Fibroblast of skin of right biceps (primary cell): ENCODE measurements around the gene ZNF581.

Experiments
- DNase-seq: peaks from one replicate; pipeline ENCODE4 v3.0.0-alpha.2; 2013

The ZNF581 gene

GRCh38 chr19:55611983-55612645, 31.3 kb upstream of the ZNF581 start:
- no peak for DNase-seq

DNA sequence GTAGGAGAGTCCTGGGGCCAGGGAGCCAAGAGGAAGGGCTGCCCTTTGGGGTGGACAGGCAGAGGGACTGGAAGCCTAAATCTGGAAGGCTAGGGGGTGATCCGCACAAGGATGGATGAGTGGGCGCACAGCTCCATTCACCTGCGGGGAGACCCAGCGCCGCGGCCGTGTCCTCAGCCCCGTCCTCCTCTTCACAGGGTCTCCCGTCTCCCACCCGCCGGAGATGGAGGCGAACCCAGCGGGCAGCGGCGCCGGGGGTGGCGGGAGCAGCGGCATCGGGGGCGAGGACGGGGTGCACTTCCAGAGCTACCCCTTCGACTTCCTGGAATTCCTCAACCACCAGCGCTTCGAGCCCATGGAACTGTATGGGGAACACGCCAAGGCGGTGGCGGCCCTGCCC, 30.1 kb upstream of the ZNF581 start:
- DNase-seq: no peak

DNA sequence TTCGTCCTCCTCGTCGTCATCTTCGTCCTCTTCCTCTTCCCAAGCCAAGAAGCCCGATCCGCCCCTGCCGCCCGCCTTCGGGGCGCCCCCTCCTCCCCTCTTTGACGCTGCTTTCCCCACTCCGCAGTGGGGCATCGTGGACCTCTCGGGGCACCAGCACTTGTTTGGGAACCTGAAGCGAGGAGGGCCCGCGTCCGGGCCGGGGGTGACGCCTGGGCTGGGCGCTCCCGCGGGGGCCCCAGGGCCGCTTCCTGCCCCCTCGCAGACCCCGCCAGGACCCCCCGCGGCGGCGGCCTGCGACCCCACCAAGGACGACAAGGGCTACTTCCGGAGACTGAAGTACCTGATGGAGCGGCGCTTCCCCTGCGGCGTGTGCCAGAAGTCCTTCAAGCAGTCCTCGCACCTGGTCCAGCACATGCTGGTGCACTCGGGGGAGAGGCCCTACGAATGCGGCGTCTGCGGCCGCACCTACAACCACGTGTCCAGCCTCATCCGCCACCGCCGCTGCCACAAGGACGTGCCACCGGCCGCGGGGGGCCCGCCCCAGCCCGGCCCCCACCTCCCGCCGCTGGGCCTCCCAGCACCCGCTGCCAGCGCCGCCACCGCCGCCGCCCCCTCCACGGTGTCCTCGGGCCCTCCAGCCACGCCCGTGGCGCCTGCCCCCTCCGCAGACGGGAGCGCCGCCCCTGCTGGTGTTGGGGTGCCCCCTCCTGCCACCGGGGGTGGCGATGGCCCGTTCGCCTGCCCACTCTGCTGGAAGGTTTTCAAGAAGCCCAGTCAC, 29.3 kb upstream of the ZNF581 start:
- DNase-seq: no peak

- no peak for DNase-seq
These were observed 28.5 kb upstream of the ZNF581 start for GRCh38 chr19:55614711-55615542.

- no peak for DNase-seq
These were observed 27.7 kb upstream of the ZNF581 start for GRCh38 chr19:55615543-55616394.

DNA sequence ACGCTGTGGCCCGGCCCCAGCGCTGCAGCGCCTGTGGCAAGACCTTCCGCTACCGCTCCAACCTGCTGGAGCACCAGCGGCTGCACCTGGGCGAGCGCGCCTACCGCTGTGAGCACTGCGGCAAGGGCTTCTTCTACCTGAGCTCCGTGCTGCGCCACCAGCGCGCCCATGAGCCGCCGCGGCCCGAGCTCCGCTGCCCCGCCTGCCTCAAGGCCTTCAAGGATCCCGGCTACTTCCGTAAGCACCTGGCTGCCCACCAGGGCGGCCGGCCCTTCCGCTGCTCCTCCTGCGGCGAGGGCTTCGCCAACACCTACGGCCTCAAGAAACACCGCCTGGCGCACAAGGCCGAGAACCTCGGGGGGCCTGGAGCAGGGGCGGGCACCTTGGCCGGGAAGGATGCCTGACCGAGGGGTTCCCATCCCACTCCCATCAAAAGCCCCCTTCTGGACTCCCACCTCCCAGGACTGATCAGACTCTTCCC, 27.0 kb upstream of the ZNF581 start:
- no peak for DNase-seq

- no peak for DNase-seq
These were observed 26.0 kb upstream of the ZNF581 start for GRCh38 chr19:55617426-55617825.

DNA sequence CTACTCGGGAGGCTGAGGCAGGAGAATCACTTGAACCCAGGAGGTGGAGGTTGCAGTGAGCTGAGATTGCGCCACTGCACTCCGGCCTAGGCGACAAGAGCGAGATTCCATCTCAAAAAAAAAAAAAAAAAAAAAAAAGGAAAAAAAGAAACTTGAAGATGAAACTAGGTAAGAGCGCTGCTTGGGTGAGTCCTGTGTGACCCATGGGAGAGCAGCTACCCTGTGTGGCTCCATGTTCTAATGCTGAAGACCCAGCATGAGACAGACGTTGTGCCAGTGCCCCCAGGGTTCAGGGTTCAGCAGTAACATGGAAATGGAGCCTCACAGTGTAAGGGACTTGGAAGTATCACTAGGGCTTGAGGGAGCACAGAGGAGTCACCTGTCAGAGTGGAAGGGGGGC, 25.0 kb upstream of the ZNF581 start:
- DNase-seq: no peak

DNA sequence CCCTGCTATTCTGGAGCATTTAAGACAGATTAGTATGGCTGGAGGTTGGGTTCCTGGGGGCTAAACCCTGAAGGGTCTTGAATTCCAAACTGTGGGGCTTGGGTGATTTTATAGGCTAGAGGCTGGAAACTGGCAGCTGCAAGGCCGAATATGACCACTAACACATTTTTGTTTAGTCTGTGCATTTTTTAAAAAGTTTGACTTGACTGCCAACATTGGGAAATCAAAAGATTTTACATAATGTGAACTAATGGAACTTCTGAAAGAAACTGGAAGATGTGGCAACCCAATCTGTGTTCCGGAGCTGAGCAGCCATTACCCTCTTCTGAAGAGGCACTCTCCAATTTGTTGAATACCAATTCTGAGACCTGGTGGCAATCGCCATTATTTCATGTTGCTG, 24.2 kb upstream of the ZNF581 start:
- DNase-seq: peak; percentile 14

DNA sequence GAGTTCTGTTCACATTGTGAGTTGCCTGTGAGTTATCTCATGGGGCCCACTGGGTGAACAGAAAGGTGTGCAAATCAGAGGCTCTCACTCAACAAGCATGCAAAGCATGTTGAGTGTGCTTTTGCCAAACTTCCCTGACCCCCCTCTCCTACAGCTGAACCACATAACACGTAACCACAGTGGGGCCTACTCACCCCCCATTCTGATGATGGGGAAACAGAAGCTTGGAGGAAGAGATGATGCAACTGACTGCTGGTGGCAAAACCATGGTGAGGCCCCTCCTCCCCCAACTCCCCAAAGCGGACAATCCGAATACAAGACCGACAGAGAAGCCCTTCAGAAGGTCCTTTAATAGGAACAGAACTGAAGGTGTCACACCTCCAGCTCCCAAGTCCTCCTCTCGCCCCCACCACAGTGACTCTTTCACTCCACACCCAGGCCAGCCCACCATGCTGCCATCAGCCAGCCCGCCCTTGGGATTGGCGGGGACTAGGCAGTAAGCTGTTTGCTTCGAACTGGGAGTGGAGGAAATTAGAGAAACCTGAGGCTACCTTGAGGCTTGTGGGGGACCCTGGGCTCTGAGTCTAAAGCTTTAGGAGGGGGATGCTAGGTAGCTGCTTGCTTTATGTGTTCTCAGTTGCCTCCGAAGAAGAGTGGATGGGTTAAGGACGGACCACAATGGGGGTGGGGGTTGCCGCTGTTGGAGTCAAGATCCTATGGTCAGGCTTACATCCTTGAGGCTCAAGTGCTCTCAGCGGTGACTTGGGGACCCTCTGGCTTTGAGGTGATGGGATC, 22.8 kb upstream of the ZNF581 start:
- DNase-seq: peak; percentile 84

DNA sequence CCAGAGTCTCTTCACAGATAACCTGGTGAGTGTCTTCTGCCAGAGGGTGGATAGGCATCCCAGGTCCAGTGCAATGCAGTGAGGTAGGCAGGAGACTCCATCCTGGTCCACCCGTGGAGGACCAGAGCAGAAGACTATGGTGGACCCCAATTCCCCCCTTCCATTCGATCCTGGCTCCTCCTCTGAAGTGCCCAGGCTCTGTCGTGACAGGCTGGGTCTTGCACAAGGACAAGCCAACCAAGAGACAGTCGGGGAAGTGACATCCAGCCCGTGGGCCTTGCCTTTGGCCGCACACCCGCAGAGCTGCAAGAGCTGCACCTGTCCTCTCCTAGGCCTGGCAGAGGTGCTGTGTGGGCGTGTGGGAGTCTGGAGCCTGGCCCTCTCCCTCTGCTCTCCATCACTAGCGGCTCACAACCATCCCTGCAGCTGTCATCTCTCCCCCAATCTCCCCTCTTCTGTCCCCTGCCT, 22.2 kb upstream of the ZNF581 start:
- DNase-seq: no peak

GRCh38 chr19:55621673-55622231, 21.7 kb upstream of the ZNF581 start:
- no peak for DNase-seq

DNA sequence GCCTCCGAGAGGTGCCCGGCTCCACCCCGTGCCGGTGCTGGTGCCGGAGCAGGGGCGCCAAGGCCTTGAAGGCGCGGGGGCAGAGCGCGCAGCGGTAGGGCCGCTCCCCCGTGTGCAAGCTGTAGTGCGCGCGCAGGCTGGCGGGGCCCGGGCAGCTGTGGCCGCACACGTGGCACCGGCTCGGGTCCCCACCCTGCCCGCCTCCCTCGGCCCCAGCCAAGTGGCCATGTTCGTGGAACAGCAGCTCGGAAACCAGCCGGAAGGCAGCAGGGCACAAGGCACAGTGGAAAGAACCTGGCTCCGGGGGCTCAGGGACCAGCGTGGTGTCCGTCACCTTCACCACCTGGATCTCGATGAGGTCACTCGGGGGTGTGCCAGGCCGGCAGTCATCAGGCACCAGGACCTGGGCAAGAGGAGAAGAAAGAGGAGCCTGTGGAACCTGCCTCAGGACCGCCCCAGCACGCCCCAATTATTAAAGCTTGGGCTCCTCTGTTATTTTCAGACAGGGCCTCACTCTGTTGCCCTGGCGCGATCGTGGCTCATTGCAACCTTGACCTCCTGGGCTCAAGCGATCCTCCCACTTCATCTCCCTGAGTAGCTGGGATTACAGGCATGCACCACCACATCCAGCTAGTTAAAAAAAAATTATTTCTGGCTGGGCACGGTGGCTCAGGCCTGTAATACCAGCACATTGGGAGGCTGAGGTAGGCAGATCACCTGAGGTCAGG, 21.0 kb upstream of the ZNF581 start:
- no peak for DNase-seq

- DNase-seq: no peak
These were observed 20.3 kb upstream of the ZNF581 start for GRCh38 chr19:55623130-55623529.

GRCh38 chr19:55623561-55623960, 19.9 kb upstream of the ZNF581 start:
- no peak for DNase-seq

DNA sequence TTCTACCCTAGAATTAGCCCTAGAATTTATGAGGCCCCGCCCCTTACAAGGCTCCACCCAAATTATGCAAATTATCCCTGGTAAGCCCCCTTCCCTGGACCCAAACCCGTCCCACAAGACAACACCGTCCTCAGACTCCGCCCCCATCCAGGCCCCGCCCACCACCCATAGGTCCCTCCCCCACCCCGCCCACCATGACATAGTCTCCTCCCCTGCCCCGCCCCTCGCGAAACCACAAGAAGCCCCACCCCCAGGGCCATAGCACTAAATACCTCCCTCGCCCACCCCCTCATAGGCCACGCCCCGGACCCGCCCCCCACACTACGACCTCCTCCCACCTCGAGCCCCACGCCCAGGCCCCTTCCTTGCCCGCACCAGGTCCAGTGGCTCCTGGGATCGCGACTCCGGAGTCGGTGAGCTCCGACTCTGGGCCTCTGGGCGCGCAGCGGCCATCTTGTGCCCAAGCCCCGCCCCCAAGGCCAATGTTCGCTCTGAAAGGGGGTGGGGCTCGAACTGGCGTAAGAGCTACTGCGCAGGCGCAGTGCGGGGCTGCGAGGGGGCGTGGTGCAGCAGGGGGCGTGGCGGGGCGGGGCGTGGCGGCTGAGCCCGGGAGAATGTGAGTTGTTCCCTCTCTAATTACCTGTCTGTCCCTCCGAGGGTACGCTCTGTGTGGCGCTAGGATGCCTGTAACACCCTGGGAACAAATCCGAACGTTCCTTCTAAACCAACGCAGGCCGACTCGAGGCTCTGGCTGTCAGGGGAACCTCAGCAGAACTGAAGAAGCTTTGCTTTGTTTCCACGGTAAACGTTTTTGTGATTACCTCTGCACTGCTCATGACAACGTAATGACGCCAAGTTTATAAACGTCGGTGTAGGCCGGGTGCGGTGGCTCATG, 19.1 kb upstream of the ZNF581 start, which contains the start of gene ZNF784:
Gene ZNF784 (minus strand): TSS at position 458 of the 895 bp plus-strand sequence. CDS start 5 bp downstream, at position 453.
- DNase-seq: peak; percentile 91

DNA sequence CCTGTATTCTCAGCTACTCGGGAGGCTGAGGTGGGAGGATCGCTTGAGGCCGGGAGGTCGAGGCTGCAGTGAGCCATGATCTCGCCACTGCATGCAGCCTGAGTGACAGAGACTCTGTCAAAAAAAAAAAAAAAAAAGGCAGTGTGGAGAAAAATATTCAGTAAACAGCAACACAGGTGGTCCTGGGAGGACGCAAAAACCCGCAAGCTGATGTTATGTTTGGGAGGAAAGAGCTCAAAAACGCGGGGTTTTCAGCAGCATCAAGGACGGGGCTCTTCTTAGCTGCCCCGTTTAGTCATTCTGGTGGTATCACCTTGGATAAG, 18.5 kb upstream of the ZNF581 start:
- no peak for DNase-seq

DNA sequence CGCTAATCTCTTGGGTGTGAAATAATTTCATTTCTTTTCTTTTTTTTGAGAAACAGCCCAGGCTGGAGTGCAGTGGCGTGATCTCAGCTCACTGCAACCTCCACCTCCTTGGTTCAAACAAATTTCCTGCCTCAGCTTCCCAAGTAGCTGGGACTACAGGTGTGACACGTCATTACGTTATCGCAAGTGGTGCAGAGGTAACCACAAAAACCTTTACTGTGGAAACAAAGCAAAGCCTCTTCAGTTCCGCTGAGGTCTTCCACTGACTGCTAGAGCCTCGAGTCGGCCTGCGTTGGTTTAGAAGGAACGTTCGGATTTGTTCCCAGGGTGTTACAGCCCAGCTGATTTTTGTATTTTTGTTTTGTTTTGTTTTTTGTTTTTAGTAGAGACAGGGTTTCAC, 17.1 kb upstream of the ZNF581 start:
- no peak for DNase-seq

DNA sequence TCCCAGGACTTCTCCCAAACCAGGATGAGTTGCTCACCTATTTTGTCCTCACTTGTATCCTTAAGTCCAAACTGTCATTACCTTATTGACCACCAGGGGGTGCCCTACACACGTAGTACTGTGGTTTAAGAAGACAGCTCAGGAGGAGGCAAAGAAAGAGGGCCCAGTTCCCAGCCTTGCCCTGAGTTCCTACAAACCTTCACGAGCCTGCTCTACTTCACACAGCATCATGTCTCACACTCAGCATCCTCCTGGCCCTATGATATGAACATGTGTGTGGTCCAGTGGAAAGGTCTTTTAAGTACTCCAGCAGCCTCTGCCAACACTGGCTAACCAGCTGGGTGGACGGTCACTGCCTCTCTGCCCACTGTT, 11.0 kb upstream of the ZNF581 start:
- DNase-seq: peak; percentile 88

DNA sequence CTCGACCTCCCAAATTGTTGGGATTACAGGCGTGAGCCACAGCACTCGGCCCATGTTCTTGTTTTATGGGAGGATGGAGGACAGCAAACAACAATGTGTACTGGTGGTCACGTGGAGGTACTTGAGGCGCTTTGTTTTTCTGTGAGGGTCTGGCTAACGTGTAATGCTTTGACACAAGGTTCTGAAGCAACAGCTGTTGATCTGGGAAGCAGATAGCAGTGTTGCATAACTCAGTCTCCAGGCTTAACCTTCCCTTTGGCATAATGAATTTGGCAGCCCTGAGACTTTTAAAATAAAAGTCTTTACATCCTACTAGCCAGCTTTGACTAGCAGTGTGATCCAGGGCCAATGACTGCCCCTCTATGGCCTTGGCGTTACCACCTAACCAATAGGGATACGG, 9.6 kb upstream of the ZNF581 start:
- DNase-seq: no peak
